Right lobe of liver (tissue), 6 donors: ENCODE measurements around the gene ALCAM. TPM values are rescaled to one million over a fixed set of nuclear protein-coding genes. Genes with fewer than 3 reads are reported as not detected.

ENCODE experiments used
- ATAC-seq, 4 donors: fragments of 200-7000 bp; cut with Tn5 transposase; one replicate each; pipeline ENCODE4 v1.9.1; 2020; ENCODE audit warnings: mild to moderate bottlenecking in 4 of 4, moderate library complexity in 4 of 4
- DNase-seq, 3 donors: peaks; one replicate each; pipeline ENCODE4 v3.0.0-alpha.2; 2020
- H3K27ac ChIP-seq, 3 donors: fragments of 200-600 bp; one replicate each; pipeline ENCODE4 v1.8.0; 2022
- H3K27me3 ChIP-seq, 2 donors: fragments of 200-600 bp; one replicate each; pipeline ENCODE4 v1.8.0; 2022
- H3K36me3 ChIP-seq, 4 donors: fragments of 200-600 bp; sonication (generic) in 1 of 4; one replicate each; pipeline versions ENCODE4 v1.5.1 to v1.8.0; 2017 to 2022; ENCODE audit warnings: control low read depth in 1 of 4
- H3K4me1 ChIP-seq, 4 donors: fragments of 200-600 bp; sonication (generic) in 1 of 4; one replicate each; pipeline versions ENCODE4 v1.5.1 to v1.8.0; 2017 to 2022; ENCODE audit warnings: control low read depth in 1 of 4
- H3K4me3 ChIP-seq, 3 donors: fragments of 200-600 bp; one replicate each; pipeline ENCODE4 v1.8.0; 2022
- H3K9me3 ChIP-seq, 4 donors: fragments of 200-600 bp; sonication (generic) in 1 of 4; one replicate each; pipeline versions ENCODE4 v1.5.1 to v1.8.0; 2017 to 2022; ENCODE audit warnings: control low read depth in 1 of 4
- POLR2A ChIP-seq: fragments of 450-650 bp; IDR thresholded peaks from one replicate; pipeline ENCODE4 v1.6.1; 2017; ENCODE audit warnings: antibody characterized with exemption, mild to moderate bottlenecking
- WGBS: methylation state at CpG from one replicate; pipeline ENCODE4 v1.1.6; 2018; ENCODE audit warnings: low coverage, low lambda C conversion rate; ENCODE audit not compliant: insufficient coverage; ENCODE audit errors: missing lambda C conversion rate; 5-methylcytosine and 5-hydroxymethylcytosine counted together
- intact Hi-C, 2 donors: fragments of 100-400 bp; cut with DNase I; formaldehyde crosslinking; loops; one replicate each; pipeline versions ENCODE4 v1.11.2 to v1.14.1; 2022
- total RNA-seq, 6 experiments: library from RNA; depleted of rRNA in 2 of 6; stranded (reverse); fragments of >200 nt in 2 of 6; fragmentation: NEBNext Ultra II Directional in 3 of 6; extraction: Animal tissue kit (Norgen Biotek cat#: 25700) in 3 of 6; gene quantifications; one replicate each; pipeline versions ENCODE4 v1.1.0 to v1.2.4, GENCODE V29; 2016 to 2023
- TF ChIP-seq, protein P1 (sequence below), 4 donors: fragments of 200-600 bp in 3 of 4; fragments of 450-650 bp in 1 of 4; IDR thresholded peaks; one replicate each; pipeline versions ENCODE4 v1.5.1 to v1.8.0; 2016 to 2022; ENCODE audit warnings: antibody characterized with exemption in 4 of 4, mild to moderate bottlenecking in 2 of 4
- donor health status: DM: no; HTN: yes; CAD: no.
- donor health status: DM: no; HTN: no; CAD: no.
- donor health status: DM: no; HTN: no; CAD: no.
- donor health status: DM: no; HTN: yes; CAD: no.
- donor health status: DM: no; HTN: yes; CAD: no.

ALCAM gene
- total RNA-seq, 6 experiments from 2014 or later, result 21.9 to 43.4 (median 34.5) TPM

DNA sequence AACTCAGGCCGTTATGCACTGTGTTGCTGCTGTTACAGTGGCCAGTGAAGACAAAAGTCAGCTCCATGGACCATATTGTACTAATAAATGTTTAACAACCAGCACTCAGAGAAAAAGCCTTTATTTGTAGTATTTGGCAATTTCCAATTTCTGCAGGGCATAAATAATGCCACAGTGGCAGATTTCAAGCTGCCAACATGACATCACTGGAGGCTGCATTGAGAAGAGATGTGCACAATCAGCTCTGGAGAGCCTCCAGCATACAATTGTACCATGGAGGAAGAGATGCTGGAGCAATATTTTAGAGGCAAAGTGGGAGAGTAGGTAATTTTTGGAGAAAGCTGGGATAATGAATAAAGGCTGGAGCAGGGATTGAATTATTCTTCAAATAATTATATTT lies 9.7 kb upstream of the ALCAM start:
- WGBS, result 67% methylated on average over 1 of the region's 1 CpG
- no peak for TF ChIP-seq POLR2A
- Histone ChIP-seq H3K36me3 (no peaks in the 10 kb centered on the region), H3K27ac (no peak overlapping the region), H3K9me3 (no peaks in the 10 kb centered on the region), H3K4me3 (no peak overlapping the region), H3K27me3 (no peaks in the 10 kb centered on the region), H3K4me1 (no peaks in the 10 kb centered on the region)
- DNase-seq (no peak), ATAC-seq (no peak)
- intact Hi-C loops, result no loop called here

DNA sequence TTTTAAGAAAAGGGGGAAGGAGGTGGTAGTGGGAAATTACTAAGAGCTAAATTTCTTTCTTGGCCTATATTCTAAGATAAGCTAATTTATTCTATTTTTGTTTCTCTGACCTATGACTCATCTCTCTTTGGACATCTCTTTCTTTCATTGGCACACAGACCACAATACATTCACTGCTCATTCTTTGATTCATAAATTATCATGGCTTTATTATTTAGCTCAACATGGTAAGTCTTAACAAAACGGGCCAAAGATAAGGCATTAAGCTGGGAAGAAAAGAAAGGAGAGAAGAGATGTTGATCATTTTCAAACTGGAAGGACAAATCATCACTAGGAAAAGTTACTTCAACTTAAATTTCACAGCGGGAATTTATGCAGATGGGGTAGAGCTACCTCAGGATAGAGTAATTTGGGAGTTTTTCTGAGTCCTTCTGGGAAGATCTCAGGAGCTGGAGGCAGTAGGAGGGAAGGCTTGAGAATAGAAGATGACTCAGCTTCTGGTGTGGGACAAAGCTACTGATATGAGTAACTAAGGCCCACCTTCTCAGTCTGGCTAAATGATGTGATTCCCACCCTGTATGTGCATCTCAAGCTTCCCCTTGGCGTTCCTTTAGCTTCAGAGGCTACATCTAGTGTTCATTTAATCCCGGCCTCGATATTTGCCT lies 7.5 kb upstream of the ALCAM start:
- WGBS, result 74% methylated on average over 5 of the region's 5 CpGs
- Histone ChIP-seq H3K4me1 (no peaks in the 10 kb centered on the region), H3K27me3 (no peaks in the 10 kb centered on the region), H3K27ac (no peak overlapping the region), H3K4me3 (no peak overlapping the region), H3K36me3 (no peaks in the 10 kb centered on the region), H3K9me3 (no peaks in the 10 kb centered on the region)
- intact Hi-C loops, result no loop called here
- no peak for TF ChIP-seq POLR2A
- TF ChIP-seq, protein P1, sequence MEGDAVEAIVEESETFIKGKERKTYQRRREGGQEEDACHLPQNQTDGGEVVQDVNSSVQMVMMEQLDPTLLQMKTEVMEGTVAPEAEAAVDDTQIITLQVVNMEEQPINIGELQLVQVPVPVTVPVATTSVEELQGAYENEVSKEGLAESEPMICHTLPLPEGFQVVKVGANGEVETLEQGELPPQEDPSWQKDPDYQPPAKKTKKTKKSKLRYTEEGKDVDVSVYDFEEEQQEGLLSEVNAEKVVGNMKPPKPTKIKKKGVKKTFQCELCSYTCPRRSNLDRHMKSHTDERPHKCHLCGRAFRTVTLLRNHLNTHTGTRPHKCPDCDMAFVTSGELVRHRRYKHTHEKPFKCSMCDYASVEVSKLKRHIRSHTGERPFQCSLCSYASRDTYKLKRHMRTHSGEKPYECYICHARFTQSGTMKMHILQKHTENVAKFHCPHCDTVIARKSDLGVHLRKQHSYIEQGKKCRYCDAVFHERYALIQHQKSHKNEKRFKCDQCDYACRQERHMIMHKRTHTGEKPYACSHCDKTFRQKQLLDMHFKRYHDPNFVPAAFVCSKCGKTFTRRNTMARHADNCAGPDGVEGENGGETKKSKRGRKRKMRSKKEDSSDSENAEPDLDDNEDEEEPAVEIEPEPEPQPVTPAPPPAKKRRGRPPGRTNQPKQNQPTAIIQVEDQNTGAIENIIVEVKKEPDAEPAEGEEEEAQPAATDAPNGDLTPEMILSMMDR (IDR thresholded peaks at IDR 0.05), result no peak
- ATAC-seq (no peak), DNase-seq (no peak)

DNA sequence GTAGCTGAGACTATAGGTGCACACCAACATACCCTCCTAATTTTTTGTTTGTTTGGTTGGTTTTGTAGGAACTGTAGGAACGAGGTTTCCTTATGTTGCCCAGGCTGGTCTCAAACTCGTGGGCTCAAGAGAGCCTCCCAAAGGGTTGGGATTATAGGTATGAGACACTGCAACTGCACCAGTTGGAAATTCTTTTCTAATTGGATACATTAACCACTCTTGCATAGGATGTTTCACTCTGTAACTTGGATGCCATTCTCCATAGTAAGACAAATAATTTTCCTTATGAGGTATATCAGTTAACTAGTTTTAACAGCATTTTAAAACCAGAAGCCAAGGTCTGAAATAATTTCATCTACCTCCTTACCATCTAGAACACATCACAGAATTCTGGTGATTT lies 6.7 kb upstream of the ALCAM start:
- DNase-seq (no peak), ATAC-seq (no peak)
- intact Hi-C loops, result loop anchor here in 1 of 2 donors (10.0 kb wide), 1 partner anchor 165 kb away; no protein-coding TSS in a partner anchor
- H3K36me3 ChIP-seq, result no peaks in the 10 kb centered on the region
- TF ChIP-seq, protein P1 (IDR thresholded peaks at IDR 0.05), result no peak
- no peaks in the 10 kb centered on the region for H3K27me3 ChIP-seq
- H3K4me1 ChIP-seq, result no peaks in the 10 kb centered on the region
- H3K27ac ChIP-seq, result no peak overlapping the region
- H3K4me3 ChIP-seq, result no peak overlapping the region
- no peaks in the 10 kb centered on the region for H3K9me3 ChIP-seq
- WGBS, result 88% methylated on average over 2 of the region's 2 CpGs

DNA sequence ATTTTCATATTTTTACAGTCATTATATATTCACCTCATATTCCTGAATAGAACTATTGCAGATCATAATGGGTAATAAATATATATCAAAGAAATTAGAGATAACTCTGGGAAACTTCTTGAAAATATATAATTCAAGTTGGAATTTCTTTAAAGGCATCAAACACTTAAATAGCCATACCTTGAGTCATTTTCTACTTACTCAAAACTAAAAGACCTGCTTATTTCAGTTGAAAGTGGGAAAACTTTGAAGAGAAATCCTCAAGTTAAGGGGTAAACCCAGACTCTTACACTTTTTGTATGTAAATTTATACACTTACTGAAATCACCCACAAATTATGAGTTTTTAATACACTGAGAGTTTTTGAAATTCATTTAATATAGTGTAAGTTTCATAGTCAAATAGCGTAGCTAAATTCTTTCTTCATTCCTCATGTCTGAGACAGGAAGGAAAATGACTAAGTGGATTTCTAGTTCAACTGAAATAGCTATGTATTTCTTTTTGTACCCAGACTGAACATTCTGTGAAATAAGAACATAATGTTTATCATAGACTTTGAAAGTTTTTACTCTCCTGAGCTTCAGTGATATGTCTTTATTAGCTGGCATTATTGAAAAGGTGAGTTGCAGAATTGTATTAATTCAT lies 4.6 kb upstream of the ALCAM start:
- no peak overlapping the region for H3K4me3 ChIP-seq
- no peaks in the 10 kb centered on the region for H3K9me3 ChIP-seq
- intact Hi-C loops, result loop anchor here in 1 of 2 donors (10.0 kb wide), 1 partner anchor 163 kb away; no protein-coding TSS in a partner anchor
- TF ChIP-seq POLR2A, result no peak
- TF ChIP-seq, protein P1 (IDR thresholded peaks at IDR 0.05), result no peak
- no peaks in the 10 kb centered on the region for H3K4me1 ChIP-seq
- ATAC-seq (no peak), DNase-seq (no peak)
- no peaks in the 10 kb centered on the region for H3K27me3 ChIP-seq
- no peak overlapping the region for H3K27ac ChIP-seq
- no peaks in the 10 kb centered on the region for H3K36me3 ChIP-seq
- 68% methylated on average over 1 of the region's 1 CpG for WGBS

DNA sequence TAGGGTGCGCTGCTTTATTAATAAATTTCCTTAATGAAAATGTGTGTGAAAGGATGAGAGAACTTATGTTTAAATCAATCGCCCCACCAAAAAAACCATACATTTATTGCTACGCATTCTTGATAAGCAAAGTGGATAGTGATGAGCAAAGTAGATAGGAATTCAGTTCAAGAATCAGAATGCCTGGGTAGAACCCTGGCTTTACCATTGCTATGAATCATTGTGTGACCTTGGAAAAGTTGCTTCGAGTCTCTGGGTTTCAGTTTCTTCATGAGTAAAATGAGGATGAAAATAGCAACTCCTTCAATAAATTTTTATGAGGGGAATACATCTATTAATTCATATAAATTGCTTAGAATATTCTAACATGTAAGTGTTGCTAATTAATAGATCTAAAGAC lies 2.6 kb upstream of the ALCAM start:
- H3K27me3 ChIP-seq, result no peaks in the 10 kb centered on the region
- DNase-seq (no peak), ATAC-seq (no peak)
- no peaks in the 10 kb centered on the region for H3K36me3 ChIP-seq
- TF ChIP-seq POLR2A, result no peak
- TF ChIP-seq, protein P1 (IDR thresholded peaks at IDR 0.05), result no peak
- no peak overlapping the region for H3K27ac ChIP-seq
- H3K9me3 ChIP-seq, result no peaks in the 10 kb centered on the region
- intact Hi-C loops, result loop anchor here in 1 of 2 donors (10.0 kb wide), 1 partner anchor 161 kb away; no protein-coding TSS in a partner anchor
- no peak overlapping the region for H3K4me3 ChIP-seq
- WGBS, result 79% methylated on average over 4 of the region's 4 CpGs
- H3K4me1 ChIP-seq, result no peaks in the 10 kb centered on the region
